ENCODE measurements around the gene TSR3.

Gene TSR3

GRCh38 chr16:1310832-1311200, 40.9 kb downstream of the TSR3 start:
- H3K79me2 ChIP-seq (ENCODE audit: insufficient read depth, low read length): peaks cover 67% of the 10 kb centered on the region
- H3K27me3 ChIP-seq (ENCODE audit: insufficient read depth, low read length, poor library complexity): no peaks in the 10 kb centered on the region
- TF ChIP-seq CTCF (IDR thresholded peaks at IDR 0.05; ENCODE audit: borderline replicate concordance, extremely low read depth, low read length, poor library complexity, severe bottlenecking): no peak
- TF ChIP-seq EZH2 (IDR thresholded peaks at IDR 0.05; ENCODE audit: borderline replicate concordance, low read depth, low read length, severe bottlenecking): no peak
- H2AFZ ChIP-seq (ENCODE audit: low read depth, low read length): no peak overlapping the region
- DNase-seq: peak; percentile 56
- no peaks in the 10 kb centered on the region for H3K9me3 ChIP-seq (ENCODE audit: insufficient read depth, low read length, severe bottlenecking)
- ATAC-seq (ENCODE audit: insufficient read depth, low read depth): peak; percentile 24; the same call in 1 of the 3 replicates
- peak overlapping the region; percentile 61 to 70; a peak in 3 of 4 replicates for H3K4me3 ChIP-seq (ENCODE audit: low read depth in 1 of 2, low read length in 2 of 2)
- H4K20me1 ChIP-seq (ENCODE audit: insufficient read depth, low read length): peaks cover 60% of the 10 kb centered on the region
- H3K36me3 ChIP-seq (ENCODE audit: insufficient read depth, low read length): peaks cover 58% of the 10 kb centered on the region
- H3K9ac ChIP-seq (ENCODE audit: low read depth, low read length): peak overlapping the region; percentile 90
- peak overlapping the region; percentile 74 for H3K27ac ChIP-seq (ENCODE audit: low read length)
- peaks cover 47% of the 10 kb centered on the region for H3K4me1 ChIP-seq (ENCODE audit: insufficient read depth, low read length)
- H3K4me2 ChIP-seq (ENCODE audit: insufficient read depth, low read length): peak overlapping the region; percentile 85

DNA sequence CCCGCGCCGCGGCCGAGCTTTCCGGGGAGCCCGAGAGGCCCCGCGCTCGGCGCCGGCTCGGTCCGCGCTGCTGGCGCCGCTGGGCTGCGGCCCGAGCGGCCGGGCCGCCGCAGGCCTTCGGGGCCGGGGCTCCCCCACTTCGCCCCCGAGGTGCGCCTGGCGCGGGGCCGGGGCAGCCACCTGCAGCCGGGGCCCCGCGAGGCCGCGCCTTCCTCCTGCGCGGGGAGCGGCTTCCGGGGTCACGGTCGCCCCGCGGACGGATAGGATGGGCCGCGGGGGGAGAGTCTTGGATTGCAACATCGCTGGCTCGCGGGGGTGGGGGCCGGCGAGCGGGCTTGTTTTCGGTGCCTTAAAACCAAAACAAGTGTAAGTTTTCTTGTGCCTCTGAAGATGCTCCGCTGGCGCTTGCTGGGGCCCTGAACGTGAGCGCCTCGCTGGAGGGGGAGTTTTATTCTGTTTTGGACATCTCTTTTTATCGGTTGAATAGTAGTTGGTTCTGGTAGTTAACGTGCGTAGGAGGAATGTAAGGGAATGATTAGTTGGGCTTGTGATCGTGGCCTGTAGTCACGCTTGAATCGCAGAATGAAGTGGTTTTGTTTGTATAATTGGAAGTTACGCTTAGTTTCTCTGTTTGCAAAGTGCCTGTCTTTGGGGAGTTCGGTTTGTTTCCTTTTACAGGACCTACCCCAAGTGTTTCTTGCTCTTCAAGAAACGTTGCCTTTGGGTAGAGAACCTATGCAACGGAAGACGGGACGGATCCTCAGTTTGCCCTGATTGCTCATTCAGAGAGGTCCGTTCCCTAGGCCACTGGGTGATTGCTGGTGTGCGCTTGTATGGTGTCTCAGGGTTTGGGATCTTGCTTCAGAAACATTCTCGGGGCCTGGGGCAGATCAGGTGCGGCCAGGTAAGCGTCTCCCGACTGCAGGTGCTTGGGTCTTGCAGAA, 41.5 kb downstream of the TSR3 start:
- ATAC-seq (ENCODE audit: insufficient read depth, low read depth): no peak

GRCh38 chr16:1308977-1309885, 42.4 kb downstream of the TSR3 start, which contains the start of gene UBE2I:
UBE2I (plus strand) TSS chr16:1309636; CDS start chr16:1314031, 4,395 bp downstream.
- H3K4me3 ChIP-seq (ENCODE audit: low read depth in 1 of 2, low read length in 2 of 2): peak within 1 kb of the TSS; percentile 61 to 70
- ATAC-seq (ENCODE audit: insufficient read depth, low read depth): peak; percentile 87
- peak within 1 kb of the TSS; percentile 88 for H2AFZ ChIP-seq (ENCODE audit: low read depth, low read length)
- peaks cover 45% of the 10 kb centered on the region for H4K20me1 ChIP-seq (ENCODE audit: insufficient read depth, low read length)
- DNase-seq: peak; percentile 99
- TF ChIP-seq EZH2 (IDR thresholded peaks at IDR 0.05; ENCODE audit: borderline replicate concordance, low read depth, low read length, severe bottlenecking) (peak; percentile 85), CTCF (IDR thresholded peaks at IDR 0.05; ENCODE audit: borderline replicate concordance, extremely low read depth, low read length, poor library complexity, severe bottlenecking) (no peak)
- H3K27me3 ChIP-seq (ENCODE audit: insufficient read depth, low read length, poor library complexity): no peaks in the 10 kb centered on the region
- H3K4me2 ChIP-seq (ENCODE audit: insufficient read depth, low read length): peak within 1 kb of the TSS; percentile 85
- peak within 1 kb of the TSS; percentile 100 for H3K27ac ChIP-seq (ENCODE audit: low read length)
- no peaks in the 10 kb centered on the region for H3K9me3 ChIP-seq (ENCODE audit: insufficient read depth, low read length, severe bottlenecking)
- peaks cover 48% of the 10 kb centered on the region for H3K4me1 ChIP-seq (ENCODE audit: insufficient read depth, low read length)
- H3K36me3 ChIP-seq (ENCODE audit: insufficient read depth, low read length): peaks cover 42% of the 10 kb centered on the region
- H3K79me2 ChIP-seq (ENCODE audit: insufficient read depth, low read length): peaks cover 52% of the 10 kb centered on the region
- H3K9ac ChIP-seq (ENCODE audit: low read depth, low read length): peak within 1 kb of the TSS; percentile 90

More for the DNA sequence above, 41.5 kb downstream of the TSR3 start:
- Histone ChIP-seq H3K36me3 (ENCODE audit: insufficient read depth, low read length) (peaks cover 51% of the 10 kb centered on the region), H3K27me3 (ENCODE audit: insufficient read depth, low read length, poor library complexity) (no peaks in the 10 kb centered on the region), H3K79me2 (ENCODE audit: insufficient read depth, low read length) (peaks cover 61% of the 10 kb centered on the region), H3K9ac (ENCODE audit: low read depth, low read length) (peak overlapping the region; percentile 90), H3K4me2 (ENCODE audit: insufficient read depth, low read length) (peak overlapping the region; percentile 85), H3K9me3 (ENCODE audit: insufficient read depth, low read length, severe bottlenecking) (no peaks in the 10 kb centered on the region), H3K4me3 (ENCODE audit: low read depth in 1 of 2, low read length in 2 of 2) (peak overlapping the region; percentile 61 to 70), H2AFZ (ENCODE audit: low read depth, low read length) (no peak overlapping the region), H4K20me1 (ENCODE audit: insufficient read depth, low read length) (peaks cover 54% of the 10 kb centered on the region), H3K4me1 (ENCODE audit: insufficient read depth, low read length) (peaks cover 47% of the 10 kb centered on the region), H3K27ac (ENCODE audit: low read length) (peak overlapping the region; percentile 74)
- DNase-seq: peak; percentile 57
- TF ChIP-seq EZH2 (IDR thresholded peaks at IDR 0.05; ENCODE audit: borderline replicate concordance, low read depth, low read length, severe bottlenecking) (no peak), CTCF (IDR thresholded peaks at IDR 0.05; ENCODE audit: borderline replicate concordance, extremely low read depth, low read length, poor library complexity, severe bottlenecking) (no peak)

Data from DND-41 (cell line).